Fibroblast of lung (primary cell): ENCODE measurements around the gene PHLDB1. TPM values are rescaled to one million over a fixed set of nuclear protein-coding genes. Genes with fewer than 3 reads are reported as not detected.

Experiments
- DNase-seq, 2 donors: peaks; one replicate each; pipeline versions ENCODE4 v3.0.0 to v3.0.0-alpha.2; 2010; ENCODE audit warnings: low read depth in 2 of 2
- H2AFZ ChIP-seq: 2 replicates; pipeline ENCODE4 v1.5.1; 2012; ENCODE audit warnings: low read length, control low read depth, inconsistent platforms
- H3K27ac ChIP-seq: 2 replicates; pipeline ENCODE4 v1.5.1; 2011; ENCODE audit warnings: low read length, control low read depth; ENCODE audit not compliant: insufficient read depth
- H3K27me3 ChIP-seq: 2 replicates; pipeline ENCODE4 v1.5.1; 2011; ENCODE audit warnings: mild to moderate bottlenecking, low read length; ENCODE audit not compliant: control insufficient read depth, insufficient read depth
- H3K36me3 ChIP-seq: 2 replicates; pipeline ENCODE4 v1.5.1; 2011; ENCODE audit warnings: low read length; ENCODE audit not compliant: control insufficient read depth, insufficient read depth
- H3K4me1 ChIP-seq: 2 replicates; pipeline ENCODE4 v1.5.1; 2011; ENCODE audit warnings: low read length; ENCODE audit not compliant: control insufficient read depth, insufficient read depth; ENCODE audit errors: extremely low read depth
- H3K4me2 ChIP-seq: 2 replicates; pipeline ENCODE4 v1.5.1; 2011; ENCODE audit warnings: low read length, control low read depth; ENCODE audit not compliant: insufficient read depth; ENCODE audit errors: extremely low read depth
- H3K4me3 ChIP-seq, 4 experiments: fragments of 200-600 bp in 1 of 4; sonication (generic) in 1 of 4; replicated peaks in 1 of 4; 2 replicates each; pipeline ENCODE4 v1.5.1; 2011 to 2016; ENCODE audit warnings: low read length in 4 of 4, low read depth in 3 of 4, mild to moderate bottlenecking in 3 of 4, control low read depth in 2 of 4, inconsistent platforms in 1 of 4, mixed read lengths in 1 of 4; ENCODE audit not compliant: insufficient read depth in 1 of 4; ENCODE audit errors: control extremely low read depth in 1 of 4
- H3K79me2 ChIP-seq: 2 replicates; pipeline ENCODE4 v1.5.1; 2012; ENCODE audit warnings: mild to moderate bottlenecking, low read length, inconsistent platforms; ENCODE audit not compliant: control insufficient read depth, insufficient read depth
- H3K9ac ChIP-seq: 2 replicates; pipeline ENCODE4 v1.5.1; 2011; ENCODE audit warnings: mild to moderate bottlenecking, low read length, control low read depth; ENCODE audit not compliant: insufficient read depth
- H3K9me3 ChIP-seq: 2 replicates; pipeline ENCODE4 v1.5.1; 2012; ENCODE audit warnings: low read depth, low read length; ENCODE audit not compliant: control insufficient read depth, insufficient read depth
- H4K20me1 ChIP-seq: 2 replicates; pipeline ENCODE4 v1.5.1; 2011; ENCODE audit warnings: low read length; ENCODE audit not compliant: control insufficient read depth, insufficient read depth; ENCODE audit errors: extremely low read depth
- EZH2 ChIP-seq: IDR thresholded peaks from 2 replicates; pipeline ENCODE4 v1.5.1; 2012; ENCODE audit warnings: low read length, control low read depth, mild to moderate bottlenecking; ENCODE audit errors: missing control alignments
- polyA plus RNA-seq, 2 donors: library from polyadenylated mRNA; depleted of rRNA in 1 of 2; stranded (reverse) in 1 of 2; unstranded in 1 of 2; fragments of >200 nt; gene quantifications; 2 replicates each; pipeline ENCODE4 v1.2.1, GENCODE V29; 2011 to 2012; ENCODE audit warnings: missing spikeins in 1 of 2
- total RNA-seq: library from RNA; depleted of rRNA; stranded (reverse); fragments of >200 nt; gene quantifications from 2 replicates; pipeline ENCODE4 v1.2.1, GENCODE V29; 2014
- TF ChIP-seq, protein P1 (sequence below), 2 donors: IDR thresholded peaks in 1 of 2; conservative IDR thresholded peaks in 1 of 2; 1 replicate in 1 of 2; 2 replicates in 1 of 2; pipeline ENCODE4 v1.5.1; 2011 to 2012; ENCODE audit warnings: low read length in 2 of 2, control low read depth in 1 of 2, inconsistent platforms in 1 of 2, low read depth in 1 of 2, mild to moderate bottlenecking in 1 of 2

Gene PHLDB1
- total and polyA plus RNA-seq, 2 donors (not counting 1 experiment from before 2014, with no cell fraction given), result 51.4 to 59.0 TPM

- no peaks in the 10 kb centered on the region for H3K9me3 ChIP-seq
- TF ChIP-seq EZH2, result no peak
- TF ChIP-seq, protein P1, sequence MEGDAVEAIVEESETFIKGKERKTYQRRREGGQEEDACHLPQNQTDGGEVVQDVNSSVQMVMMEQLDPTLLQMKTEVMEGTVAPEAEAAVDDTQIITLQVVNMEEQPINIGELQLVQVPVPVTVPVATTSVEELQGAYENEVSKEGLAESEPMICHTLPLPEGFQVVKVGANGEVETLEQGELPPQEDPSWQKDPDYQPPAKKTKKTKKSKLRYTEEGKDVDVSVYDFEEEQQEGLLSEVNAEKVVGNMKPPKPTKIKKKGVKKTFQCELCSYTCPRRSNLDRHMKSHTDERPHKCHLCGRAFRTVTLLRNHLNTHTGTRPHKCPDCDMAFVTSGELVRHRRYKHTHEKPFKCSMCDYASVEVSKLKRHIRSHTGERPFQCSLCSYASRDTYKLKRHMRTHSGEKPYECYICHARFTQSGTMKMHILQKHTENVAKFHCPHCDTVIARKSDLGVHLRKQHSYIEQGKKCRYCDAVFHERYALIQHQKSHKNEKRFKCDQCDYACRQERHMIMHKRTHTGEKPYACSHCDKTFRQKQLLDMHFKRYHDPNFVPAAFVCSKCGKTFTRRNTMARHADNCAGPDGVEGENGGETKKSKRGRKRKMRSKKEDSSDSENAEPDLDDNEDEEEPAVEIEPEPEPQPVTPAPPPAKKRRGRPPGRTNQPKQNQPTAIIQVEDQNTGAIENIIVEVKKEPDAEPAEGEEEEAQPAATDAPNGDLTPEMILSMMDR (conservative IDR thresholded peaks at IDR 0.05 in 1 of 2, IDR thresholded peaks at IDR 0.05 in 1 of 2; ENCODE audit: low read depth in 1 of 2, low read length in 2 of 2), result no peak
- H3K4me2 ChIP-seq, result no peak overlapping the region
- H3K9ac ChIP-seq, result no peak overlapping the region
- H3K27ac ChIP-seq, result no peak overlapping the region
- DNase-seq, result no peak
- H3K4me1 ChIP-seq, result no peaks in the 10 kb centered on the region
- H4K20me1 ChIP-seq, result no peaks in the 10 kb centered on the region
- no peak overlapping the region for H2AFZ ChIP-seq
- H3K4me3 ChIP-seq, result no peak overlapping the region
- H3K36me3 ChIP-seq, result peaks cover 28% of the 10 kb centered on the region
- H3K79me2 ChIP-seq, result no peaks in the 10 kb centered on the region
- H3K27me3 ChIP-seq, result no peaks in the 10 kb centered on the region
Observed at GRCh38 chr11:118656563-118657165, 49.2 kb downstream of the PHLDB1 start.

DNA sequence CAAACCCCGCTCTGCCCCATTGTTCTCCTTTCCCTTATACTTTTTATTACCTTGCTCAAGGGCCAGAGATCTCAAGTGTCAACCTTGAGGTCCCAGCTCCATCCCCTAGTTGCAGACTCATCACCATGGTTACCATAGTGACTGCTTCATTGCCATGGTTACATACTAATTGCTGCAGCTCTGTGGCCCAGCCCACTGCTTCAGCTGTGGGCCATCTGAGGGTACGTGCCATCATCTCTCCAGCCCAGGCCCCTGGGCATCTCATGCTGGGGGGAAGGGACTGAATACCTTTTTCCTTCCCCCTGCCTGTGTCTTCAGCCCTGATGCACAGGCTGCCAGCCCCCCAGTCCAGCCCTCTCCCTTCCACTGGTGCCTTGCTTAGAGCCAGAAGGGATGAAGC is 49.8 kb downstream of the PHLDB1 start:
- no peak overlapping the region for H3K9ac ChIP-seq
- H2AFZ ChIP-seq, result no peak overlapping the region
- no peak for TF ChIP-seq EZH2
- TF ChIP-seq, protein P1 (conservative IDR thresholded peaks at IDR 0.05 in 1 of 2, IDR thresholded peaks at IDR 0.05 in 1 of 2; ENCODE audit: low read depth in 1 of 2, low read length in 2 of 2), result no peak
- H4K20me1 ChIP-seq, result no peaks in the 10 kb centered on the region
- H3K79me2 ChIP-seq, result no peaks in the 10 kb centered on the region
- no peak overlapping the region for H3K27ac ChIP-seq
- H3K27me3 ChIP-seq, result no peaks in the 10 kb centered on the region
- no peak for DNase-seq
- no peak overlapping the region for H3K4me2 ChIP-seq
- H3K4me3 ChIP-seq, result no peak overlapping the region
- peaks cover 24% of the 10 kb centered on the region for H3K36me3 ChIP-seq
- H3K4me1 ChIP-seq, result no peaks in the 10 kb centered on the region
- no peaks in the 10 kb centered on the region for H3K9me3 ChIP-seq

DNA sequence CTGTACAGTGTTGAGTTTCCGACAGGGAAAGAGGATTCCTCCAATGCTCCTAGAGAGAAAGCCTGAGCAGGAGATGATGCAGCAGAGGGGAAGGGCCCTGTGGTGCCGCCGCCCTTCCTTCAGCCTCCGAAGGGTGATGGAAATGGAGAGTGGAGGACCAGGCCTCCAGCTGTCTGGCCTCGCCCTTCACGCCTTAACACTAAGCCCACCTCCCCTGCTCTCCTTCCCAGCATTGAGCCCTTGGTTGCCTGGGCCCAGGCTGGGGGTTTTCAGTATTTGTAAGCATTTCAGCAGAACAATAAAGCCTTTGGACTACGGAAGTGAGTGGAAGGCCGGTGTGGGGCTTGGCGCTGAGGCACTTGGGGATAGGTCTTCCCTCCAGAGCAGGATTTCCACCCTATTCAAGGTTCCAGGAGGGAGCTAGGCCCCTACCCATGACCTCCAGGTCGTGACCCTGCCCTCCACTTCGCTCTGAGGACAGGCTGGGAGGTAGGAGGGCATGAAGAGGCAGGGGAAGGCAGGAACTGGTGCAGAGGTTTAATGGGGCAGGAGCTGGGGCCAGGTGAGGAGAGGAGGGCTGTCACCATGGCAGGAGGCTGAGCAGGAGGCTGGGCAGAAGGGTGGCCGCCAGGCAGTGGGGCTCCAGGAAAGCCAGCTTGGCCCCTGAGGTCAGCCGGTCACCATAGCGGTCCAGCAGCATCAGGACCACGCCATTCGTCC is 50.5 kb downstream of the PHLDB1 start:
- DNase-seq, result no peak
- no peak overlapping the region for H3K27ac ChIP-seq
- no peaks in the 10 kb centered on the region for H3K79me2 ChIP-seq
- H3K9me3 ChIP-seq, result no peaks in the 10 kb centered on the region
- H3K4me1 ChIP-seq, result no peaks in the 10 kb centered on the region
- peaks cover 23% of the 10 kb centered on the region for H3K36me3 ChIP-seq
- no peak overlapping the region for H3K9ac ChIP-seq
- no peaks in the 10 kb centered on the region for H4K20me1 ChIP-seq
- H3K4me2 ChIP-seq, result no peak overlapping the region
- H3K27me3 ChIP-seq, result no peaks in the 10 kb centered on the region
- H3K4me3 ChIP-seq, result no peak overlapping the region
- TF ChIP-seq, protein P1 (conservative IDR thresholded peaks at IDR 0.05 in 1 of 2, IDR thresholded peaks at IDR 0.05 in 1 of 2; ENCODE audit: low read depth in 1 of 2, low read length in 2 of 2), result no peak
- no peak for TF ChIP-seq EZH2
- no peak overlapping the region for H2AFZ ChIP-seq
